Psoas muscle (tissue), 8 donors: ENCODE results near the gene MAB21L3. TPM values are rescaled to one million over a fixed set of nuclear protein-coding genes. Genes with fewer than 3 reads are reported as not detected.

Experiments used
- ATAC-seq, 4 donors: fragments of 200-7000 bp; cut with Tn5 transposase; one replicate each; pipeline ENCODE4 v1.9.1; 2020; ENCODE audit warnings: moderate library complexity in 3 of 4, mild to moderate bottlenecking in 2 of 4
- DNase-seq, 2 donors: peaks; one replicate each; pipeline ENCODE4 v3.0.0-alpha.2; 2020
- H3K27ac ChIP-seq: fragments of 200-600 bp; one replicate; pipeline ENCODE4 v1.8.0; 2022
- H3K27me3 ChIP-seq, 3 donors: fragments of 200-600 bp in 1 of 3; one replicate each; pipeline versions ENCODE4 v1.6.1 to v1.8.0; 2013 to 2022; ENCODE audit warnings: low read length in 2 of 3, mild to moderate bottlenecking in 2 of 3, moderate library complexity in 1 of 3; ENCODE audit not compliant: insufficient read depth in 3 of 3
- H3K36me3 ChIP-seq, 2 donors: fragments of 200-600 bp in 1 of 2; one replicate each; pipeline versions ENCODE4 v1.6.1 to v1.8.0; 2013 to 2022; ENCODE audit warnings: low read depth in 1 of 2, mild to moderate bottlenecking in 1 of 2, moderate library complexity in 1 of 2; ENCODE audit not compliant: insufficient read depth in 1 of 2
- H3K4me1 ChIP-seq: fragments of 200-600 bp; one replicate; pipeline ENCODE4 v1.8.0; 2022
- H3K4me3 ChIP-seq: fragments of 200-600 bp; one replicate; pipeline ENCODE4 v1.8.0; 2022; ENCODE audit warnings: mild to moderate bottlenecking
- H3K9me3 ChIP-seq: fragments of 200-600 bp; one replicate; pipeline ENCODE4 v1.8.0; 2022
- WGBS, 3 donors: extraction: QIAGEN DNeasy Blood & Tissue Kit; methylation state at CpG; one replicate each; pipeline versions ENCODE4 v1.1.6 to v1.1.7; 2013; 5-methylcytosine and 5-hydroxymethylcytosine counted together
- intact Hi-C, 2 donors: fragments of 100-400 bp; cut with DNase I; formaldehyde crosslinking; loops; one replicate each; pipeline versions ENCODE4 v1.11.0 to v1.14.2; 2022
- polyA plus RNA-seq, 3 donors: library from polyadenylated mRNA; stranded (reverse); fragments of 200-250 nt; gene quantifications; one replicate each; pipeline ENCODE4 v1.2.3, GENCODE V29; 2013
- total RNA-seq, 4 donors: library from RNA; stranded (reverse); fragmentation: NEBNext Ultra II Directional in 2 of 4; extraction: Animal tissue kit (Norgen Biotek cat#: 25700) in 2 of 4; gene quantifications; one replicate each; pipeline versions ENCODE4 v1.2.1 to v1.2.4, GENCODE V29; 2021 to 2023
- TF ChIP-seq, protein P1 (sequence below): fragments of 200-600 bp; IDR thresholded peaks from one replicate; pipeline ENCODE4 v1.8.0; 2022; ENCODE audit warnings: antibody characterized with exemption
- donor health status: healthy with polysubstance abuse.
- donor health status: DM: no; HTN: no; CAD: no; lungs with moderate emphysema.
- donor health status: Bipolar disorder and iron deficiency.
- donor health status: healthy.
- donor health status: DM: yes; HTN: yes; CAD: no.
- donor health status: DM: no; HTN: no; CAD: no.
- donor health status: DM: no; HTN: no; CAD: no.
- donor health status: DM: yes; HTN: yes; CAD: no.

Gene MAB21L3
- total and polyA plus RNA-seq, 7 donors, result 0.04 TPM; not detected in 6

DNA sequence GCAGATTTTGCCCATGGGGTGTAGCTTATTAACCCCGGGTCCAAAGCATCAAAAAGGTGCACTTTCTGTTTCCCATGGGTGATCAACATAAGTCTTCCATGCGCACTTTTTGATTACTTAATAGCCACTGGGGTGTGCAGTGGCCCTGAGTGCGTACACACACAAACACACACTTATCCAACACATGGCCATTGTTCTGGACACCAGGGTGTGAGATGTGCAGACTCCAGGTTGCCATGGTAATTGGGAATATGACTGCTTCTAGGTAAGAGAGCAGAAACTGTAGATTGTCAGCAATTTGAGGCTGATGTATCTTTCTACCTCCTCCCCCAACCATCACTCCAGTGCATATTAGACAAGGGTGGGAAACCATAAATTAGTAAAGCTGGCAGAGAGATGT is 68.8 kb downstream of the MAB21L3 start:
- TF ChIP-seq, protein P1, sequence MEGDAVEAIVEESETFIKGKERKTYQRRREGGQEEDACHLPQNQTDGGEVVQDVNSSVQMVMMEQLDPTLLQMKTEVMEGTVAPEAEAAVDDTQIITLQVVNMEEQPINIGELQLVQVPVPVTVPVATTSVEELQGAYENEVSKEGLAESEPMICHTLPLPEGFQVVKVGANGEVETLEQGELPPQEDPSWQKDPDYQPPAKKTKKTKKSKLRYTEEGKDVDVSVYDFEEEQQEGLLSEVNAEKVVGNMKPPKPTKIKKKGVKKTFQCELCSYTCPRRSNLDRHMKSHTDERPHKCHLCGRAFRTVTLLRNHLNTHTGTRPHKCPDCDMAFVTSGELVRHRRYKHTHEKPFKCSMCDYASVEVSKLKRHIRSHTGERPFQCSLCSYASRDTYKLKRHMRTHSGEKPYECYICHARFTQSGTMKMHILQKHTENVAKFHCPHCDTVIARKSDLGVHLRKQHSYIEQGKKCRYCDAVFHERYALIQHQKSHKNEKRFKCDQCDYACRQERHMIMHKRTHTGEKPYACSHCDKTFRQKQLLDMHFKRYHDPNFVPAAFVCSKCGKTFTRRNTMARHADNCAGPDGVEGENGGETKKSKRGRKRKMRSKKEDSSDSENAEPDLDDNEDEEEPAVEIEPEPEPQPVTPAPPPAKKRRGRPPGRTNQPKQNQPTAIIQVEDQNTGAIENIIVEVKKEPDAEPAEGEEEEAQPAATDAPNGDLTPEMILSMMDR, result no peak
- 87 to 92% (median 91%) methylated on average over 3 of the region's 3 CpGs for WGBS, 3 donors

DNA sequence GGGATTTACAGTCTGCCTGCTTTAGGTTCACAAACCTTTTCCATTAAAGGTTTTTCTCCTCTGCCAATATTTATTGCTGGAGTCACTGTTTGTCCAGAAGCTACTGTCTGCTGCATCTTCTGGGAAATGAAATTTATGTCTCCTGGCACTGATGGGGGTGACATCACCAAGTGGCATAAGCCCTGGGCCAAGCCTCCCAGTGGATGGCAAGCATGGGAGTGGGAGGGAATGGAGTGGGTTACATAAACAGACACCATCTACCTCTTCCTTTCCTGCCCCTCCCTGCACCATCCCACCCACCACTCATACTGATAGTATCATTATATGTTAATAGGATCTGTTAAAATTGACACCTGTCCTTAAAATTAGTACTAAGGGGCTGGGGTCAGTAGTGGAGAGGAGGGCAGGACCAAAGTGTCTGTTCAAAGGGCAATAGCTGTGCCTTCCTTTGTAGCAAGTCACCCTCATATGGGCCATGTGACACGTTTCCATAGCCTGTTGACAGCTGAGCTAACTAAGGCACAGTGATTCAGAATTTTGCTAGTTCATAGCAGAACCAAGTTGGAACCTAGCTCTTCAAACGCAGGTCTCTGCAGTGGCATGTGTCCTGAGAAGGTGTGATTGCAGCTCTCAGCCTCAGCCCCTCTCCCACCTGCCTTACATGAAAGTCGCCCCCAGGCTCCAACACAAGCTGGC is 71.0 kb downstream of the MAB21L3 start:
- Histone ChIP-seq H3K27me3 (no peaks in the 10 kb centered on the region), H3K27ac (no peak overlapping the region), H3K36me3 (no peaks in the 10 kb centered on the region), H3K4me1 (no peaks in the 10 kb centered on the region), H3K4me3 (no peak overlapping the region), H3K9me3 (no peaks in the 10 kb centered on the region)
- intact Hi-C loops, result no loop called here
- DNase-seq (no peak), ATAC-seq (peak; percentile 66 to 89 (median 81))
- TF ChIP-seq, protein P1, result no peak
- WGBS, 3 donors, result 66 to 72% (median 68%) methylated on average over 3 of the region's 3 CpGs

More for the DNA sequence above, 68.8 kb downstream of the MAB21L3 start:
- H3K4me1 ChIP-seq, result no peaks in the 10 kb centered on the region
- DNase-seq (no peak), ATAC-seq (no peak)
- H3K4me3 ChIP-seq, result no peak overlapping the region
- H3K36me3 ChIP-seq, result no peaks in the 10 kb centered on the region
- H3K27me3 ChIP-seq, result no peaks in the 10 kb centered on the region
- intact Hi-C loops, result no loop called here
- H3K9me3 ChIP-seq, result no peaks in the 10 kb centered on the region
- H3K27ac ChIP-seq, result no peak overlapping the region

Other genes starting within 250 kb of the MAB21L3 start
- 1 to 10 TPM in 1 of 4 donors, under 1 TPM in 3; 0.39 to 1.0 (median 0.50) TPM for gene SLC22A15, start 134.9 kb upstream of the MAB21L3 start, total RNA-seq
- gene SLC22A15, start 134.9 kb upstream of the MAB21L3 start, polyA plus RNA-seq, result under 1 TPM; 0.09 to 0.18 (median 0.16) TPM